ENCODE measurements around the gene MBD6.

DNA sequence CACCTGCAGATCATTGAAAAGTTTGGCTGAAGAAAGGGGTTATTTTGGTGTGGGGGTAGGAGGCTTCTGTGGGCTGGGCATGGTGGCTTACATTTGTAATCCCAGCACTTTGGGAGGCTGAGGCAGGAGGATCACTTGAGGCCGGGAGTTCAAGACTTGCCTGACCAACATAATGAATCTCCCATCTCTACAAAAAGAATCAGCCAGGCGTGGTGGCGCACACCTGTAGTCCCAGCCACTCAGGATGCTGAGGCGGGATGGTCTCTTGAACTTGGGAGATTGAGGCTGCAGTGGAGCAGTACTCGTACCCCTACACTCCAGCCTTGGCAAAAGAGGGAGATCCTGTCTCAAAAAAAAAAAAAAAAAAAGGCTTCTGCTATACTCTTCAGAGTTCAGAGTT is 9.4 kb upstream of the MBD6 start:
- TF ChIP-seq, protein P1, sequence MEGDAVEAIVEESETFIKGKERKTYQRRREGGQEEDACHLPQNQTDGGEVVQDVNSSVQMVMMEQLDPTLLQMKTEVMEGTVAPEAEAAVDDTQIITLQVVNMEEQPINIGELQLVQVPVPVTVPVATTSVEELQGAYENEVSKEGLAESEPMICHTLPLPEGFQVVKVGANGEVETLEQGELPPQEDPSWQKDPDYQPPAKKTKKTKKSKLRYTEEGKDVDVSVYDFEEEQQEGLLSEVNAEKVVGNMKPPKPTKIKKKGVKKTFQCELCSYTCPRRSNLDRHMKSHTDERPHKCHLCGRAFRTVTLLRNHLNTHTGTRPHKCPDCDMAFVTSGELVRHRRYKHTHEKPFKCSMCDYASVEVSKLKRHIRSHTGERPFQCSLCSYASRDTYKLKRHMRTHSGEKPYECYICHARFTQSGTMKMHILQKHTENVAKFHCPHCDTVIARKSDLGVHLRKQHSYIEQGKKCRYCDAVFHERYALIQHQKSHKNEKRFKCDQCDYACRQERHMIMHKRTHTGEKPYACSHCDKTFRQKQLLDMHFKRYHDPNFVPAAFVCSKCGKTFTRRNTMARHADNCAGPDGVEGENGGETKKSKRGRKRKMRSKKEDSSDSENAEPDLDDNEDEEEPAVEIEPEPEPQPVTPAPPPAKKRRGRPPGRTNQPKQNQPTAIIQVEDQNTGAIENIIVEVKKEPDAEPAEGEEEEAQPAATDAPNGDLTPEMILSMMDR (IDR thresholded peaks at IDR 0.05), result no peak
- no peak for TF ChIP-seq POLR2A (IDR thresholded peaks at IDR 0.05)
